HG03378 (cell line): Measurements from ENCODE around the gene MCM8.

Source experiments
- ATAC-seq: cut with Tn5 transposase; IDR thresholded peaks from one replicate; pipeline ENCODE4 v1.9.1; 2021; ENCODE audit warnings: mild to moderate bottlenecking, moderate library complexity; ENCODE audit not compliant: unreplicated experiment

Gene MCM8

DNA sequence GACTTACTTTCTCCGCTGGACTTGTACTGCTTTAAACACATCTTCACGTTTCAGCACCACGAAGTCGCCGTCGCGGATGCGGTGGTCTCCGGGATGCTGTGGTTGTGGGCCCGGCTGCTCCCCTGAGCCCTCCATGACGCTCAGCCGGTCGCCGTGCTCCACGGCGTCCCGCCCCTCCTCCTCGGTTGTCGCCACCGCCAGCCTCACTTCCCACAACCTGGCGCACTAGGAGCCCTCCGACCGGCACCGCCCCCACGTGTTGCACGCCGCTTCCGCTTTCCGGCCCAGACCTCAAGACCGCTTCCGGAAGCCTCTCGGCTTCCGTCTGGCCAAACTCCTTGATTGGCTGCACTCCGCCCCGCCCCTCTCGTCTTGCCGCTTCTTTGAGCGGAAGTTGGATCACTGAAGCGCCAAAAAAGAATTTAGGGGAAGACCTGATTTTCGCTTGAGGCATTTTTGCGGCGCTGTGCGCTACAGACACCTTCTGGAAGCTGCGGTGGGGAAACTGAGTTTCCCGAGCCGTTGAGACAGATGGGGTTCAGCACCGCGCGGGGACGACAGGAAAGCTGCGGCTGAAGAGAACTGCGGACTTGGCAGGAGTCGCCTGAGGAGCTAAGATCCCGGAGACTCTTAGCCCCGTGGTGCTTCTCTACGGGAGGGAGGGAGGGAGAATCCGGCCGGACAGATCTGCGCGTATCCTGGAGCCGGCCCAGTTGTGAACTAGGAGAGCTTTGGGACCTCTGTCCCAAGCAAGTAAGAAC, at the start of gene MCM8, which contains the start of gene TRMT6:
Gene MCM8, plus strand, starts transcription at position 382 of the 761 bp plus-strand sequence. CDS start 1,364 bp downstream, outside the sequence.
Gene TRMT6, minus strand, starts transcription at position 263 of the 761 bp plus-strand sequence. Its CDS starts 128 bp downstream, at position 135.
- peak; percentile 92 for ATAC-seq

DNA sequence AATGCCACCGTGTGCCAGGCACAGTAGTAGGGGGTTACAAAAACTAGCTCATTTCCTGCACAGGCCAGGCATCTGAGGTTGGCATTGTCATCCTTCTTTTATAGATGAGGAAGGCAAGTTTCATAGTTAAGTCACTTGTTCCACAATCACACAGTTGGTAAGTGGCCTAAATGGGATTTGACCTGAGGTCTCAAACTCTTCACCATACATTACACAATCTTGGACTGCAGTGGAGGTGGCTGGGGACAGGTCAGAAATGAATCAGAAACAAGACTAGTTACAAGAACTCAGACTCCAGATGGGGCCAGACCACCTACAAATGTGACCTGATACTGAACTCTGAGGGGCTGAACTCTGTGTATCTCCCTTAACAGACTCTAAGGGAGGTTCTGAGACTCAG, 49.5 kb upstream of the MCM8 start:
- ATAC-seq: no peak

DNA sequence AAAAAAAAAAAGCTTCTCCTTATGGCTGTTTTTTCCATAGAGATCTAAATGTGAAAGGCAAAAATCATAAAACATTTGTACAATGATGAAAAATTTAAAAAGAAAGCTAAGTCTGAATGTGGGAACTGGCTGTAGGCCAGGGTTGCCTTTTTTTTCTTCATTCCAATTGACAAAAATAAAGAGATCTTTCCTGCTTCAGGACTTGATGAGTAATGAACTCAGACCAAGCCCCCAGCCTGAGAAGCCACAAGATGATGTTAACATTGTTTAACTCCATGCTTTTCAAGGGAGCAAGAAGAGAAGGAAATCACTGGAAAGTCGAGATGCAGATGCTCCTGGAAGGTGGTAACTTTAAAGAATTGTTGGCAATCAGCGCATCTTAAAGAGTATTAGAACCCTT, 41.5 kb upstream of the MCM8 start:
- ATAC-seq: no peak

DNA sequence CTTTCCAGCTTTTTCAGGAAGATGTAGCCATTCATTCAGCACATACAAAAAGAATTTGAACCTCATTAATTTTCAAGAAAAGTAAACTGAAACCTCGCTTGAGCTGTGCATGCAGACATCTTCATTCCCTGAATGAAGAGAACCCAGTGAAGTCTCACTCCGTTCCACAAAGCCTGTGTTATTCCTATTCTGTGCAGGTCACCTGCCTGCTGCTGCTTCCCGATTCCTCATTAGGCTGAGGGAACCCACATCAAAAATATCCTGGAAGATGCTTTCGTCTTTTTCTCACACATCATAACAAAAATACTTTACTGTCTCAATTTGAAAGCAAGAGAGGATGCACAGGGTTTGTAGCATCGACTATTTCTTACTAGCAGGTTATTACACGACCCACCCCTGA, 40.3 kb upstream of the MCM8 start:
- ATAC-seq: no peak

DNA sequence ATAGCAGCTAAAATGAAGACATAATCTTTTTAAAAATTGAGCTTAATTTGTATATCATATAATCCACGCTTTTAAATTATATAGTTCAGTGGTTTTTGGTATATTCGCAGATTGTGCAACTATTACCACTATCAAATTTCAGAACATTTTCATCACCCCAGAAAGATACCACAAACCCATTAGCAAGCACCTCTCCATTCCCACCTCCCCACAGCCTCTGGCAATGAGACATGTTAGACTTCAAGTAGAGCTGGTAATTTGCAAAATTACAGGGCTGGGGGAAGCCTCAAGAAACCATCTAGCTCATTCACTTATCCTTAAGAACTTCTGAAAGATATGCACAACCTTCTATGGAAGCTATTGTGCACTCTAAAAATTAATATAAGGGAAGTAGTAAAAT, 37.3 kb upstream of the MCM8 start:
- ATAC-seq: no peak

DNA sequence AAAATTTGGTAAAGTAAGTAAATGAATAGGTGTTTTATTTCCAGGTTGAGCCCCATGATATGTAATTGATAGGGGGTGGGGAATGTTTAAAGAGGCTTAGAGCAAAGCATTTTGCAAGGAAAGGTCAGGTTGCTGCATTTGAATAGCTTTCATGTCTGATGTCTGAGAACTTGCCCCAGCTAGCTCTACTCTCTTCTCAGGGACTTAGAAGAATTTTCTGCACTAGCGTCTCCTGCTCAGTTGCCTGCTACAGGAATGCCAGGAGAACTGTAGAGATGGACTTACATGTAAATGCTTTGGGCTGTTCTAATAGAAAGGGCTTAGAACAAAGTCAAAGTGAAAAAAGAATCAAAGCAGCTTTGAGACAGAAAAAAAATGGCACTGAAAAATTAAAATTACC, 35.6 kb upstream of the MCM8 start:
- ATAC-seq: no peak

DNA sequence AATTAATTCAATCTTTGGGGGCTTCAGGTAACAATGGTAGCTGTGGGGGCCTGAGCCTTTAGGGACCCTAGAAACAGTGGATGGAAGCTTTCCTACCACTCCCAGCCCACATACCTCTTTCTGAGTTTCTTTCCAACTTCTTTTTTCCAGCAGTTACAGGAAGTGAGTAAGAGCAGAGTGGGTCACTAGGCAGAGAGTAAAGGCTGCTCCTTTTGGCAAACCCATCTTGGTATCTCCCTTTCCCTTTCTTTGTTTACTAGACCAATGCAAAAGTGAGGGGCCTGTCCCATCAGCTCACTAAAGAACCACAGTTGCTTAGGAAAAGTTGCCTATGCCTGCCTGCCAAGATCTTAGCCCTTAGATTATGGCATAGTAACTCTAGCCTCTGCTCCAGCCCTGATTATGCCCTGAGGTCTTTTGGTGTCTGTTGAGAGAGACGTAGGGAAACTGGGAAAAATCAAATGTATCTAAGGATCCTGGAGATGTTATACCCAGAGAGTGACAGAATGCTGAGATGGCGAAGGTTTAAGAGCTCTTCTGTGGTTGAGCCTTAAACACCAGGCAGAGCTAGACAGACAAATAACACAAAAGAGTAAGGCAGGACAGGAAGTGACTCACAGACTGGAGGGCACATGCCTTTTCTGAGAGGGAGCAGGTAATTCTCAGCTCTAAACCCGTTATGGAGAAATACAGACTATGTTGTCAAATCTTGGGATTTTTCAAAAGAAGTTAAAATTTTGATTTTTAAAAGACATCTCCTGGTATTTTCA, 31.4 kb upstream of the MCM8 start:
- ATAC-seq: no peak

DNA sequence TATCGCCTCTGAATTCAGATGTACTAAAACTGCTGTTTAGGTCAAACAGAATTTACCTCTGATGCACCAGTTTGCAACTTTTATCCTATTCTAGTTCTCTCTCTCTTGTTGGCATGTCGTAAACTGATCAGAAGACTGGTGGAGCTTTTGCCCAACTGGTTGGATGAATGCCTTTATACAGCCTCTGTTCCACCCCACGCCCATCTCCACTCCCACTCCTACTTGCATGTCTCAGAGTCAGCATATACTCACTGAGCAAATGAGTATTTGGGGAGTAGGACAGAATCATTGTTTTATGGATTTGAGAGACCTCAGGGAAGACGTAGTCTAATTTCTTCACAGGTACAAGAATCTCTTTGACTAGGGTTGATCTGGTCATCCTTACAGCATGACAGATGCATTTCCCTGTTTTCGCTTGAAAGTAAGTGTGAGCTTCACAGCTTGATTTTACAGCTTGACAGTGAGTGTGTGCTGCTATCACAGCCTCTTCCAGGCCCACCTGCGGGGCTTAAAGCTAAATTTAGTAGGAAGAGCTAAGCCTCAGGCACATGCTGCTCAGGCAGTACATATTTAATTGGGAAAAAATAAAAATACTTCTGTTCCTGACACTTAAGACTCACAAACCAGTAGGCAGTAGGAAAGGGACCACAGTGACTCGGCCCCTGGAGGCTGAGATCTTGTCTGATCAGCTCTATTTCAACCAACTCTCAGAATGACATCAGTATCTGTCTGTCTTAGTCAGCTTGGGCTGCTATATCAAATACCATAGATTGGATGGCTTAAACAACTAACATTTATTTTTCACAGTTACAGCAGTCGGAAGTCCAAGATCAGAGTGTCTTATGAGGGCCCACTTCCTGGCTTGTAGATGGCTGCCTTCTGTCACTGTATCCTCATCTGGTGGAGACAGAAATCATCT, 30.6 kb upstream of the MCM8 start:
- no peak for ATAC-seq

DNA sequence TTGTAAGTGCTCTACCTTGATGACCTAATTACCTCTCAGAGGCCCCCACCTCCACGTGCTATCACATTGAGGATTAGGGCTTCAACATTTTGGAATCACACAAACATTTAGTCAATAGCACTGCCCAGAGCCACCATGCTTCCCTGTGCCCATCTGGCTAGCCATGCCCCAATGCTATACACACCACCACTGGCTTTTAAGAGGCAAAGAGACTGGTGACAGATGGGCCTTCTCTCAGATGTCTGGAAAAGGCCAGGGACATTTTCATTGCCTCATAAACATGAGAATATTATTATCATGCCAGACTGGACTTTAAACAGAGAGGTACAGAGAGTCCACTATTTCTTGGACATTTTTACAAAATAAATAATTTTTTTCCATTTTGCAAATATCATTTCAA, 29.9 kb upstream of the MCM8 start:
- no peak for ATAC-seq

DNA sequence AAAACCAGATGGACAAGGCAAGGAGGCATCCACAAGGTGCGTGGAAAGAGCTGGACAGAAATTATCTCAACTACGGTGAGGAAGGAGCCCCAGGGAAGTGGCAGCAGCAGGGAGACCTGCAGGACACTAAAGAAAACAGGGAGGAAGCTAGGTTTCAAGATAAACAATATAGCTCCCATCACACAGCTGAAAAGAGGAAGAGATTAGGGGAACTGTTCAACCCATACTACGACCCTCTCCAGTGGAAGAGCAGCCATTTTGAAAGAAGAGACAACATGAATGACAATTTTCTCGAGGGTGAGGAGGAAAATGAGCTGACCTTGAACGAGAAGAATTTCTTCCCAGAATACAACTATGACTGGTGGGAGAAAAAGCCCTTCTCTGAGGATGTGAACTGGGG, 27.0 kb upstream of the MCM8 start:
- ATAC-seq: no peak

DNA sequence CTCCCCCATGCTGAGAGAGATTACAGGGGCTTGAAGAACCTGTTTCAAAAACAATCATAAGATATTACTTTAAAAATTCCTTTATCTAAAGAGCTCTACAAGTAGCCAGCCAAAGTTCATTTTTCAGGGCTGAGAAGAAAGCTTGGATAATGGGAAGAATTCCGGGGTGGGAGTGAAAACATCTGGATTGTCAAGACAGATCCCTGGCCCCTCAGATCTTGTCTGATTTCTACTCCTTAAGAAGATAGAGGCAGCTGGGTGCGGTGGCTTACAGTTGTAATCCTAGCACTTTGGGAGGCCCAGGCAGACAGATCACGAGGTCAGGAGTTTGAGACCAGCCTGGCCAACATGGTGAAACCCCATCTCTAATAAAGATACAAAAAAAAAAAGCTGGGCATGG, 24.9 kb upstream of the MCM8 start:
- ATAC-seq: no peak

DNA sequence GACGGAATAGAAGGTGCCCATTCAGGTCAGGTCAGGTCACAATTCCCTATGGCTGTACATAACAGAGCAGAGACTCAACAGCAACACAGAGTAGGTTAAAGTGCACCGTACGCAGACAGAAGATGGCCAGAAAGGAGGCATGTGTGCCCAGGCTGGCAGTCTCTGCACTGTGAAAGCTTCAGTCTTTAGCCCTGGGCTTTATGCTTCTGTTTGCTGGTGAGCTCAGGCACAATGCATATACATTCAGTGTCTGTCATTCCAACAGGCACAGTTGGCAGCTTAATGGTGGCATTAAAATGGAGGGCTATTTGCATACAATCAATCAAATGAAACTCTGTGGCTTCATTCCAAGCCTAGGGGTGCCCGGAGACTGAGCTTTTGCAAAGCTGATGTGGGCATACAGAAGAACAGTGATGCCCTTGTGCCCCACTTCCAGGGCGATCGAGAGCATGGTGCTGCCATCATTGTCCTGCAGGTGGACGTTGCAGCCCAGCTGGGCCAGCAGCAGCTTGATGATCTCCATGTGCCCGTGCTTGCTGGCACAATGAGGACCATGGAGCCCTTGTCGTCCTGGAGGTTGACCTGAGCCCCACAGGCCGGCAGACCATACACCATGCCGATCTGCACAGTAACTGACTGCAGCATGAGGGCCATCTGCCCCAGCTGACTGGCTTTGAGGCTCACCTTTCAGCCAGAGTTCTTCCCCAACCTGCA, 22.5 kb upstream of the MCM8 start:
- no peak for ATAC-seq

DNA sequence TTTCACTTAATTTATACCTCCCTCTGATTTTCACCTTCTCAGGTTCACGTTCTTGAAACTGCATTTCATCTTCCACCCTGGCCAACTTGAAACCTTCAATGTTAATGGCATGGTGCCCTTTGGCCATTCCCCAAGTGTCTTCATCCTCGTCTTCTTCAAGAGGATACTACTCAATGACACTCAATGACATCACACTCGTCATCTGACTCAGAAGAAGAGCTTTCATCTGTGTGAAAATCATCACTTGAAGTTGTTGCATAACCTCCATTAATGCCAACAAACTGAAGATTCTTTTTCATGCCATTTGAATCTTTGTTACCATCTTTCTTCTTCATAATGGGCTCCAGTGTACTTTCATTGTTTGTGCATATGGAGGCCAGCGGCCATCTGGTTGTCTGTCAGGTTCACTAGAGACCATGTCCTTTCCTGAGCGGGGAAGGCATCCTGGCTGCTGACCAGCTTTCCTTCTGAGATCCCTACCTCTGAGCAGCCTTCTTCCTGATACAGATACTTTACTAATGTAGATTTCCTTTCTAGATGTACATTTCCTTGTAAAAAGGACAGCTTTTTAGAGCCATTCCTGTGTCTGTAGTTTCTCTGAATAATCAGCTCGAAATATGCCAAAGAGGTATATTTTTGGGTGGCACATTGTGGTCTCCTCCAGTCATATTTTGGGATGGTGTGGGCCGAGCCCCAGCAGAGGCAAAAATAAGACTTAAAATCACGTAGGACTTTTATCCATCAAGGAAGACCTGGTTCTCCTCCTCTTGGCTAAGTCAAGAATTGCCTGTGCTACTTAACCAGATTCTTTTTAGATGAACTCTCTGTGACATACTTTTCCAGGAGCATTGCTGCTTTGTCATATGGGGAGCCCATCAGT, 21.4 kb upstream of the MCM8 start:
- ATAC-seq: no peak

DNA sequence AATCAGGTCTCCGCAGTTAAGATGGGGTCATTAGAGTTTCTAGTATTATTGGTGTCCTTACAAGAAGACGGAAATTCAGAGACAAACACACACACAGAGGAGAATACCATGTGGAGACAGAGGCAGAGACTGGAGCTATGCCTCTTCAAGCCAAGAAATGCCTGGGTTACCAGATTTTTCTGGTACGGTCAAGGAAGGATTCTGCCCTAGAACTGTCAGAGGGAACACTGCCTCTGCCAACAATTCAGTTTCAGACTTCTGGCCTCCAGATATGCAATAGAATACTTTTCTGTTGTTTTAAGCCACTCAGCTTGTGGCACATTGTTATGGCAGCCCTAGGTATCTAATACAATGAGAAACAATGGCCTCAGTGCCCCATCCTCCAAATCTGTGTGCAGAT, 19.0 kb upstream of the MCM8 start:
- no peak for ATAC-seq

DNA sequence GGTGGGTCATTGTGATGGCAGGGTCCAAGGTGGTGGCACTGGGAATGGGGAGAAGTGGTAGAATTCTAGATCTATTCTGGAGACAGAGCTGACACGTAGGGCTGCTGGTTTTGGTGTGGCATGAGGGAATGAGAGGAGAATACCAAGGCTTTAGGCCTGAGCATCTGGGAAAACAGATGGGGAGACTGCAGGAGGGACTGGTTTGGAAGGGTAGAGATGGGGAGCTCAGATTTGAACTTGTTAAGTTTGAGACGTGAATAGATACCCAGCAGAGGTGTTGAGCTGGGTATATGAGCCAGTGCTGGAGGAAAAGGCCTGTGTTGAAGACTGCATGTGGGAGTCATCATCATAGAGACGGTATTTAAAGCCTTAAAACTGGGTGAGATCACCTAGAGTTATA, 17.7 kb upstream of the MCM8 start:
- no peak for ATAC-seq

DNA sequence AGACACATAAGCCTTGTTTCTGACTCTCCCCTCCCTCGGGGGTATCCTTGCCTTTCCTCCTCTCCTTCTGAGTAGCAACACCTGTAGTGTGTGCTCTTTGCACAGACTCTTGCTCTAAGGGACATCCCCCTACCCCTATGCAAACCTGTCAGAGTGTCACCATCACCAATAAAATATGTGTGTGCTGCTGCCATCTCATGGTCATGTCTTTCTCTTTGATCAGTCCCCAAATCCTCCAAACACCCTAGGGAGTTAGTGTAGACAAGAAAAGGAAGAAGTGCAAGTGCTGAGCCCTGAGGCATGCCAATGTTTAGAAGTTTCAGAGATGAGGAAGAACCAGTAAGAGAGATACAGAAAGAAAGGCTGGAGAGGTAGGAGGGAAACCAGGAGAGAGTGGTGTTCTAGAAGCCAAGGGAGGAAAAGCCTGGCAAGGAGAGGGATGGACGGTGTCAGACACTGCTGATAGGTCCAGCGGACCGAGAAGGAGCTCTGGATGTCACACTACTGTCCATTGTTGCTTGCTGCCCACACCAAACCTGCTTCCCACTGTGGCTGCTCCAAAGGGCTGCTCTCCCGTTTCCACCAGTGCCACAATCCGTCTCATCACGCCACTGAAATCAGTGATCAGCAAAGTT, 16.5 kb upstream of the MCM8 start:
- ATAC-seq: peak; percentile 66

DNA sequence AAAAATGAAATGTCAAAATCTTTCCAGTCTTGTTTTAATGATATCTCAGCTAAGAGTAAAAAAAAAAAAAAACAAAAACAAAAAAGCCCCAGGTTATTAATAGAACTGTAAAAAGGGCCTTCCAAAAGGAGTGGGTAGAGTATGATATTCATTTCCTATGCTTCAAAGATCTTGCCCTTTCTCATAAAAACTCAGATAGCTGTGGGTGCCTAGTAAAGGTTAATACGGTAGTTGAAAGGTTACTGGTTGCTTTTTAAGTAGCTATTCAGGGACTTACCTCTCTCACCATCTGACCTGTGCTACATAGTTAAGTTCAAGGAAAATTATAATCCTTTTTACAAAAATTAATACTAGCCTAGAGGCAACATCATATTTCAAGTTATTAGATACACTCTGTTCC, 15.1 kb upstream of the MCM8 start:
- ATAC-seq: no peak

DNA sequence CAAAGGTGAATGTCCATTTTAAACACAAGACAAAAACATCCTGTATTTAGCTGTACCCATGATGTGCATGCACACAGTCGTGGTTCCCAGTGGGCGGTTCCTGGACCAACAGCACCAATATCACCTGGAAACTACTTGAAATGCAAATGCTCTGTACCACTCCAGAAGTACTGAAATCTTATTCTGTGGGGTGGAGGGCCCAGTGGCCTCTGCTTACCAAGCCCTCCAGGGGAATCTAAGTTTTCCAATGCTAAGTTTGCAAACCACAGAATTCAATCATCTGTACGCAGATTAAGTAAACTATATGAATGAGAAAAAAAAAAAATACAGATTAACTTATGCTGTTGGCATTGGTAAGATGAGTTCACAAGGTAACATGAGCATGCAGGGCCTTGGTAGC, 14.2 kb upstream of the MCM8 start:
- no peak for ATAC-seq

DNA sequence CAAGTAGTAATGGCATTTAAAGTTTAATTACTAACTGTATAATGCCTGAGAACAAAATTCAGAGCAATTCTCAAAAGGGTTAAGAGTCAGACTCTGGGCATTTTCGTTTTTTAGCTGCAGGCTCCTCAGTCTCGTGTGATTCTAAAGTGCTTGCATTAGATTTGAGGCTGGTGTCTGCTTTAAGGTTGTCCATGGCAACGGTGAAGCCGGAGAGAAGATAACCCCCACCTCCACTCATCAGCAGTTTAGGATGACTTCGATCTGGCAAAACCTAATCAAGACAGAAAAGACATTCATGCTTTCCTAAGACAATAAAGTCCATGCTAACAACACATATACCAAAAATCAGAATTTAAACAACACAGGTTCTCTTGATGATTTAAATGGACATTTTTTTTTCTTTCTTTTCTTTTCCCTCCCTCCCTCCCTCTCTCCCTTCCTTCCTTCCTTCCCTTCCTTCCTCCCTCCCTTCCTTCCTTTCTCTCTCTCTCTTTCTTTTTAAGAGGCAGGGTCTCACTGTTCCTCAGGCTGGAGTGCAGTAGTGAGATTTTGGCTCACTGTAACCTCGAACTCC, 11.9 kb upstream of the MCM8 start:
- ATAC-seq: no peak
